ENCODE measurements around the gene GALNT18. TPM values are rescaled to one million over a fixed set of nuclear protein-coding genes. Genes with fewer than 3 reads are reported as not detected.

The GALNT18 gene
- total and polyA plus RNA-seq, 2 donors (not counting 3 experiments of a cell fraction or from before 2014, with no cell fraction given): 0.17 to 0.18 TPM

GRCh38 chr11:11239959-11240358 lies 381.8 kb downstream of the GALNT18 start:
- H3K4me1 ChIP-seq (ENCODE audit: control insufficient read depth, extremely low read depth, insufficient read depth, low read length): no peaks in the 10 kb centered on the region
- H3K4me2 ChIP-seq (ENCODE audit: insufficient read depth, low read length): no peak overlapping the region
- DNase-seq (ENCODE audit: low read depth, low spot score) (no peak), FAIRE-seq (no peak)
- intact Hi-C loops (cut with micrococcal nuclease) (no loop called here), dilution Hi-C loops (cut with MboI; ENCODE audit: extremely low pct_ligation_motif_present, low sequenced_read_pairs) (no loop called here)
- ChIA-PET POLR2A (no interaction called here), CTCF (interaction anchor here (0.7 kb wide), 1 partner anchor 99 kb away, joined by 3 read pairs; no protein-coding TSS in a partner anchor)
- H3K4me3 ChIP-seq (replicated peaks in 1 of 3; ENCODE audit: insufficient read depth in 1 of 3, low read depth in 1 of 3, low read length in 3 of 3): no peak overlapping the region
- no peaks in the 10 kb centered on the region for H3K79me2 ChIP-seq (ENCODE audit: control insufficient read depth, insufficient read depth, low read length)
- no peaks in the 10 kb centered on the region for H4K20me1 ChIP-seq (replicated peaks; ENCODE audit: control insufficient read depth, extremely low read depth, insufficient read depth, low read length)
- TF ChIP-seq FOS (IDR thresholded peaks at IDR 0.05; ENCODE audit: borderline replicate concordance, insufficient read depth, low read length) (no peak), POLR2AphosphoS5 (IDR thresholded peaks at IDR 0.05; ENCODE audit: insufficient read depth, low read depth, low read length) (no peak), MAX (IDR thresholded peaks at IDR 0.05; ENCODE audit: insufficient read depth, insufficient read length) (no peak), CTCF (IDR thresholded peaks at IDR 0.05; ENCODE audit: extremely low read depth in 1 of 2, insufficient read depth in 1 of 2, low read depth in 1 of 2, low read length in 2 of 2) (no peak)
- no peaks in the 10 kb centered on the region for H3K36me3 ChIP-seq (ENCODE audit: control insufficient read depth in 2 of 2, extremely low read depth in 1 of 2, insufficient read depth in 2 of 2, low read length in 2 of 2)
- no peak overlapping the region for H3K9ac ChIP-seq (replicated peaks; ENCODE audit: extremely low read depth, insufficient read depth, low read length)
- BruUV-seq (replicated peaks): no TSS peak
- H3K9me3 ChIP-seq (replicated peaks; ENCODE audit: control insufficient read depth, insufficient read depth, low read length): no peaks in the 10 kb centered on the region
- no peak overlapping the region for H2AFZ ChIP-seq (ENCODE audit: low read depth, low read length)
- H3K27me3 ChIP-seq (ENCODE audit: control insufficient read depth in 2 of 2, insufficient read depth in 2 of 2, low read length in 2 of 2): no peaks in the 10 kb centered on the region
- H3K27ac ChIP-seq (ENCODE audit: insufficient read depth, low read depth, low read length): no peak overlapping the region
- H3K9me1 ChIP-seq (replicated peaks; ENCODE audit: control insufficient read depth, extremely low read depth, insufficient read depth, low read length): no peaks in the 10 kb centered on the region

Data from endothelial cell of umbilical vein (primary cell).